C4-2B (cell line): ENCODE results near the gene PSMB9.

Experiments used
- ZFX ChIP-seq: fragments of 450-650 bp; IDR thresholded peaks from 2 replicates; pipeline ENCODE4 v1.6.1; 2017
- TF ChIP-seq, protein P1 (sequence below): fragments of 450-650 bp; conservative IDR thresholded peaks from 2 replicates; pipeline ENCODE4 v1.5.1; 2017; ENCODE audit warnings: mild to moderate bottlenecking

DNA sequence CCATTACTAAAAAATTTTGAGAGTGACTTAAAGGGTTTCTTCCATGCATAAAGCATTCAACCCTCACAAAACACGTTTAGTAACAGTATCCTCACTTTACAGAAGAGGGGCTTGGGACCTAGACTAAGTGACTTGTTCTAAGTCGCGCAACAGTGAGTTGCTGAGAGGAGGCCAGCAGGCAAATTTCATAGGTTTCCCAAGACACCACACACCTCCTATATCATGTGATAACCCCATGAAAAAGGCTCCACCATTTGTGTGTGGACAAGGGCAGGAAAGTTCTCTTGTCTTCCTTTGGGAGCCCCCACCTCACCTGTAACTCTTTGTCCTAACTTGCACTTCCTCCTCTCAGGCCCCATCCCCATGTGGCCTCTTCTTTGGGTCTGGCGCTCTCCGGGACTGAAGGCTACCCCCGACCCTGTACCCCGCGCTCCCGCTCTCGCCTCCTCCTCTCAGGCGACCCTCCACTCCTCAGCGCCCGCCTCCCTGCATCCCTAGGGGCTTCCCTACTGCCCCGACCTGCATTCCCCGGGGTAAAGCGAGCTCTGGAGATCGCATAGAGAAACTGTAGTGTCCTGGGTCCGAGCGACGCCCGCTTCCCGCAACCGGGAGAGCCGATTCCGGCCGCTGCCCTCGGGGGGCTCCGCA, 10.5 kb upstream of the PSMB9 start:
- TF ChIP-seq, protein P1, sequence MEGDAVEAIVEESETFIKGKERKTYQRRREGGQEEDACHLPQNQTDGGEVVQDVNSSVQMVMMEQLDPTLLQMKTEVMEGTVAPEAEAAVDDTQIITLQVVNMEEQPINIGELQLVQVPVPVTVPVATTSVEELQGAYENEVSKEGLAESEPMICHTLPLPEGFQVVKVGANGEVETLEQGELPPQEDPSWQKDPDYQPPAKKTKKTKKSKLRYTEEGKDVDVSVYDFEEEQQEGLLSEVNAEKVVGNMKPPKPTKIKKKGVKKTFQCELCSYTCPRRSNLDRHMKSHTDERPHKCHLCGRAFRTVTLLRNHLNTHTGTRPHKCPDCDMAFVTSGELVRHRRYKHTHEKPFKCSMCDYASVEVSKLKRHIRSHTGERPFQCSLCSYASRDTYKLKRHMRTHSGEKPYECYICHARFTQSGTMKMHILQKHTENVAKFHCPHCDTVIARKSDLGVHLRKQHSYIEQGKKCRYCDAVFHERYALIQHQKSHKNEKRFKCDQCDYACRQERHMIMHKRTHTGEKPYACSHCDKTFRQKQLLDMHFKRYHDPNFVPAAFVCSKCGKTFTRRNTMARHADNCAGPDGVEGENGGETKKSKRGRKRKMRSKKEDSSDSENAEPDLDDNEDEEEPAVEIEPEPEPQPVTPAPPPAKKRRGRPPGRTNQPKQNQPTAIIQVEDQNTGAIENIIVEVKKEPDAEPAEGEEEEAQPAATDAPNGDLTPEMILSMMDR, result no peak
- no peak for TF ChIP-seq ZFX
